ENCODE data around the gene CR2.

Gene CR2

DNA sequence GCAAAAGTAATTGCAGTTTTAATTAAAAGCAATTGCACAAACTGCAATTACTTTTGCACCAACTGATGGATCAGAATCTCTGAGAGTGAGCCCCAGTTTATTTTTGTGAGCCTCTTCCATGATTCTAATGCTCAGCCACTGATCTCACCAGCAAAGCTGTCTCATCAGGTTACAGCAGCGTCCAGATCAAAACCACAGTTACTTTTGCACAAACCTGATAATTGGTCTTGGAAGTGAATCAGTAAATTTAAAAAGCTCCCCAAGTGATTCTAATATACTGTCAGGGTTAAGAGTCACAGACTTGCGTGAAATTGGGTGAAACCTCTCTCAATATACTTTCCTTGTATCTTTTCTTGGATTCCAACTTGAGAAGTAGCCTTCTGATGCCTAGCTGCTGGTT is 13.5 kb upstream of the CR2 start:
- TF ChIP-seq, protein P1, sequence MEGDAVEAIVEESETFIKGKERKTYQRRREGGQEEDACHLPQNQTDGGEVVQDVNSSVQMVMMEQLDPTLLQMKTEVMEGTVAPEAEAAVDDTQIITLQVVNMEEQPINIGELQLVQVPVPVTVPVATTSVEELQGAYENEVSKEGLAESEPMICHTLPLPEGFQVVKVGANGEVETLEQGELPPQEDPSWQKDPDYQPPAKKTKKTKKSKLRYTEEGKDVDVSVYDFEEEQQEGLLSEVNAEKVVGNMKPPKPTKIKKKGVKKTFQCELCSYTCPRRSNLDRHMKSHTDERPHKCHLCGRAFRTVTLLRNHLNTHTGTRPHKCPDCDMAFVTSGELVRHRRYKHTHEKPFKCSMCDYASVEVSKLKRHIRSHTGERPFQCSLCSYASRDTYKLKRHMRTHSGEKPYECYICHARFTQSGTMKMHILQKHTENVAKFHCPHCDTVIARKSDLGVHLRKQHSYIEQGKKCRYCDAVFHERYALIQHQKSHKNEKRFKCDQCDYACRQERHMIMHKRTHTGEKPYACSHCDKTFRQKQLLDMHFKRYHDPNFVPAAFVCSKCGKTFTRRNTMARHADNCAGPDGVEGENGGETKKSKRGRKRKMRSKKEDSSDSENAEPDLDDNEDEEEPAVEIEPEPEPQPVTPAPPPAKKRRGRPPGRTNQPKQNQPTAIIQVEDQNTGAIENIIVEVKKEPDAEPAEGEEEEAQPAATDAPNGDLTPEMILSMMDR (IDR thresholded peaks at IDR 0.05; ENCODE audit: low read depth, low read length), result no peak
- in situ Hi-C loops (cut with HindIII; ENCODE audit: low sequenced_read_pairs), result no loop called here
- no peak for DNase-seq (ENCODE audit: low read depth, low spot score)

DNA sequence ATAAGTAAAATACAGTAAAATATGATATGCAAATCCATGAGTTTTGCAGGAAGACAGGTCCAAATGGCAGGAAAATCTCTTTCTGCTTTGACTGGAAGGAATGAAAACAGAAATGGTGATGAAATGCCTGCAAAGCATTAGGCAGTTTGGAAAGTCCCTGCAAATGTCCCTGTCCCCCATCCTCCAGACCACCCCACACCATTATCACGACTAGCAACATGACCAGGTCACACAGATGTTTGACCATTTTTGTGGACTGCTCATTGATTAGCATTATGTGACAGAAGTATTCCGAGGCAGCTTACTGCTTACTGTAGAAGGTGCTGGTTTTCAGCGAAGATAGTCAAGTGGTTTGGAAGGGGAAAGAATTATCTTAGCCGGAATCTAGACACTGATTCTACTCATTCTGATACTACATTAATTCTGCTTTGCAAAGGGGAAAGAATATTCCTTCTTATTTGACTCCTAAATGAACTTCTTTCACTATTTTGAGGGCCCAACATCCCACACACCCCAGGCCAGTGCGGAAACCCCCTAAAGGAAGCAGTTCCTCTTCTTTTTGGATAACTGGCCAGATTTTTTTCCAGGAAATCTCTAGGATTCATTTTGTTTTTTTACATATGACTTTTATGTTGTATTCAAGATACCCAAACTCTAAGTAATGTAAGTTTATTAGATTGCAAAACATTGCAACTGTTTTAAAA is 9.5 kb upstream of the CR2 start:
- no peak for DNase-seq (ENCODE audit: low read depth, low spot score)
- in situ Hi-C loops (cut with HindIII; ENCODE audit: low sequenced_read_pairs), result no loop called here
- no peak overlapping the region for H3K4me3 ChIP-seq (ENCODE audit: low read depth, low read length)
- TF ChIP-seq, protein P1 (IDR thresholded peaks at IDR 0.05; ENCODE audit: low read depth, low read length), result no peak

More for the DNA sequence above, 13.5 kb upstream of the CR2 start:
- H3K4me3 ChIP-seq (ENCODE audit: low read depth, low read length), result no peak overlapping the region

DNA sequence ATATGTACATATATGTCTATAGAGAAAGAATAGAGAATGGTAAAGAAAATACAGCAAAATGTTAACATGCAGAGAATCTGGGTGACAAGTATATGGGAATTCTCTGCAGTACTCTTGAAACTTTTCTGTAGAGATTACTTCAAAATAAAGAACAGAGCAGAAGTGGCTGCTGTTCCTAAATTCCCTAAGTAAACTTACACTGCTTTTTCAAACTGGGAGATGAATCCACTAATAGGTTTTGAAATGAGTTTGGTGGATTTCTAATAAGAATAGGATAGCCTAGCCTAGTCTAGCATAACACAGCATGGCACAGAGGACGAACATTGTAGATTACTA is 450 bp upstream of the CR2 start:
- no peak overlapping the region for H3K4me3 ChIP-seq (ENCODE audit: low read depth, low read length)

DNA sequence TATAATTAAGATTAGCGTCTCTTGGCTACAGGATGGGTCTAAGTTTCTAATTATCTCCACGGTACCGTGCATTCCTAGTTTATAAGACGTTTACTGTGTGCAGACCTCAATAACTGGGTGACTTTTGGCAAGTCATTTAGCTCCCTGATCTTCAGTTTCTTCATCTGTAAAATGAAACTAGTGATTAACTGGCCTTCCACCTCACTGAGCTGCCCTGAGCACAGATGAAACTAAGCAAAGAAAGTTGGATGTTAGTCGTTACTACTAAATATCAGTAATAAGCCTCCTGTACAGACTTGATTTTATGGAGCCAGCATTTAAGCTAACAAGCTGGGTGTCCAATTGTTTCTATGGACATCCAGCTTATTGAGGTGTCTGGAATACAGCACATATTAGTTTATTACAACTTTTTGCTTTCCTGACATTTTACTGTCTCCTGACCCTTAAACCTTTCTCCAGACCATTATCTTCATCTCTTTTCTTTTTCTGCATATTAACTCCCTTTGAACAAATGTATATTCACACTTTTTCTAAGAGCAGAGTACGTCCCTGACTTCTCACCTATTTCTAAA is 1.1 kb downstream of the CR2 start:
- DNase-seq (ENCODE audit: low read depth, low spot score), result no peak
- TF ChIP-seq, protein P1 (IDR thresholded peaks at IDR 0.05; ENCODE audit: low read depth, low read length), result no peak
- in situ Hi-C loops (cut with HindIII; ENCODE audit: low sequenced_read_pairs), result no loop called here
- H3K4me3 ChIP-seq (ENCODE audit: low read depth, low read length), result no peak overlapping the region

More for the DNA sequence above, 450 bp upstream of the CR2 start:
- in situ Hi-C loops (cut with HindIII; ENCODE audit: low sequenced_read_pairs), result no loop called here
- TF ChIP-seq, protein P1 (IDR thresholded peaks at IDR 0.05; ENCODE audit: low read depth, low read length), result no peak
- no peak for DNase-seq (ENCODE audit: low read depth, low spot score)

DNA sequence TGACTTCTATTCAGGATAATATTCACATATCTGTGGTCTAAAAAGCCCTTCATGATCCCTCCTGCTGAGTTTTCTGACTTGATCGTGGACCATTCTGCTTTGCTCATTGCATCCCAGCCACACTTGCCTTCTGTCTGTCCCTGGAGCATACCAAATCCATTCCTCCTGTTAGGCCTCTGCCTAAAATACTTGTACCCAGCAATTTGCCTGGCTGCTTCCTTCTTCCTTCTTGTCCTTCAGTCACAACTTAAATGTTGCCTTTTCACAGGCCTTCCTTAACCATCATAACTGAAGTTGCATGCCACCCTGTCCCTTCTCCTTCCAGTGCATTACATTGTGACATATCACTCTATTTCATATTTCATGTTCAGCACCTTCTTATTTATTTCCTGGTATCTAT is 4.3 kb downstream of the CR2 start:
- no peak overlapping the region for H3K4me3 ChIP-seq (ENCODE audit: low read depth, low read length)
- TF ChIP-seq, protein P1 (IDR thresholded peaks at IDR 0.05; ENCODE audit: low read depth, low read length), result no peak
- DNase-seq (ENCODE audit: low read depth, low spot score), result no peak
- in situ Hi-C loops (cut with HindIII; ENCODE audit: low sequenced_read_pairs), result no loop called here

DNA sequence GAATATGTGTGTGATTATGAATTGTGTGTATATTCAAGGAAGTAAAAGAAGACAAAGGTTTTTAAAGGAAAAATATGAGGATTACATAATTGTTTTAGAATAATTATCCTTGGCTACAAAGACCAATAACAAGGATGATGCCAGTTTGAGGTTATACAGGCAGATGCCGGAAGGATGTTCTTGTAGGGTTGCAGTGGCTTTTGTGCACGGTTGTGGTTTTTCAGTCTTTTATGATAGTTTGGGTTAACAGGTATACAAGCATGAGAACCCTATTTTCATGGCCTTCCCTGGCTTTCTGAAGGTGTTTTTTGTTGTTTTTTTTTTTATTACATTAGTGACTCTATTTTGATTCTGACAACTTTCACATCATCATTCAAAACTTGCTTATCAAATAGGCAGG is 4.9 kb downstream of the CR2 start:
- TF ChIP-seq, protein P1 (IDR thresholded peaks at IDR 0.05; ENCODE audit: low read depth, low read length), result no peak
- no peak for DNase-seq (ENCODE audit: low read depth, low spot score)
- in situ Hi-C loops (cut with HindIII; ENCODE audit: low sequenced_read_pairs), result no loop called here
- H3K4me3 ChIP-seq (ENCODE audit: low read depth, low read length), result no peak overlapping the region
